Caco-2 (cell line): Measurements from ENCODE around the gene RP9. TPM values are rescaled to one million over a fixed set of nuclear protein-coding genes. Genes with fewer than 3 reads are reported as not detected.
A peak's percentile ranks its signal among the peaks of the same experiment; 100 is the strongest.

Experiments
- BruUV-seq: library from RNA; stranded (reverse); fragments of 400-500 nt; replicated peaks from 2 replicates; lab custom pipeline; 2021; lab: Mats Ljungman, UMichigan
- CTCF ChIA-PET: fragments of 300-600 bp; sonication (Branson Sonifier 250); formaldehyde crosslinking; loops from one replicate; lab custom pipeline; 2022; ENCODE audit warnings: antibody characterized with exemption; lab: Charles Lee
- POLR2A ChIA-PET: fragments of 300-600 bp; sonication (Branson Sonifier 250); formaldehyde crosslinking; loops from one replicate; lab custom pipeline; 2022; ENCODE audit warnings: antibody characterized with exemption; lab: Charles Lee
- DNase-seq, 2 experiments: peaks; one replicate each; pipeline versions ENCODE4 v3.0.0 to v3.0.0-alpha.2; 2020 to 2022
- H3K27me3 ChIP-seq: replicated peaks from 2 replicates; pipeline ENCODE4 v1.6.0; 2011; ENCODE audit warnings: low read length; ENCODE audit not compliant: control insufficient read depth, insufficient read depth
- H3K36me3 ChIP-seq: 2 replicates; pipeline ENCODE4 v1.5.1; 2011; ENCODE audit warnings: low read length; ENCODE audit not compliant: control insufficient read depth, insufficient read depth
- H3K4me1 ChIP-seq: fragments of 250-450 bp; sonication (Bioruptor Pico); 2 replicates; pipeline ENCODE4 v1.5.1; 2020; ENCODE audit warnings: mild to moderate bottlenecking
- H3K4me3 ChIP-seq: 2 replicates; pipeline ENCODE4 v1.5.1; 2011; ENCODE audit warnings: low read depth, mild to moderate bottlenecking, control low read depth, low read length
- H3K9me3 ChIP-seq: fragments of 250-450 bp; sonication (Bioruptor Pico); 2 replicates; pipeline ENCODE4 v1.5.1; 2020; ENCODE audit warnings: mild to moderate bottlenecking, moderate library complexity
- H3K27ac Mint-ChIP-seq: one replicate; pipeline ENCODE4 v1.8.0; 2022; ENCODE audit warnings: mixed read lengths; ENCODE audit not compliant: unreplicated experiment
- H3K27me3 Mint-ChIP-seq: one replicate; pipeline ENCODE4 v1.8.0; 2022; ENCODE audit warnings: mixed read lengths; ENCODE audit not compliant: insufficient read depth, unreplicated experiment
- H3K36me3 Mint-ChIP-seq: one replicate; pipeline ENCODE4 v1.8.0; 2022; ENCODE audit warnings: mild to moderate bottlenecking, mixed read lengths; ENCODE audit not compliant: insufficient read depth, unreplicated experiment
- H3K4me1 Mint-ChIP-seq: one replicate; pipeline ENCODE4 v1.8.0; 2022; ENCODE audit warnings: low read depth, mixed read lengths; ENCODE audit not compliant: unreplicated experiment
- H3K4me3 Mint-ChIP-seq: one replicate; pipeline ENCODE4 v1.8.0; 2022; ENCODE audit warnings: mild to moderate bottlenecking, moderate library complexity, mixed read lengths; ENCODE audit not compliant: unreplicated experiment
- H3K9me3 Mint-ChIP-seq: one replicate; pipeline ENCODE4 v1.8.0; 2022; ENCODE audit warnings: mixed read lengths; ENCODE audit not compliant: unreplicated experiment
- CTCF ChIP-seq, 2 experiments: fragments of 200-600 bp in 1 of 2; IDR thresholded peaks; 1 replicate in 1 of 2; 2 replicates in 1 of 2; pipeline versions ENCODE4 v1.5.1 to v1.8.0; 2011 to 2022; ENCODE audit warnings: antibody characterized with exemption in 1 of 2, control low read depth in 1 of 2, inconsistent platforms in 1 of 2, low read depth in 1 of 2, low read length in 1 of 2, mild to moderate bottlenecking in 1 of 2, moderate library complexity in 1 of 2; ENCODE audit not compliant: insufficient read depth in 1 of 2, severe bottlenecking in 1 of 2, unreplicated experiment in 1 of 2
- intact Hi-C: fragments of 100-400 bp; cut with micrococcal nuclease; formaldehyde crosslinking; loops from one replicate; pipeline ENCODE4 v1.10.0; 2022; ENCODE audit not compliant: unreplicated experiment
- total RNA-seq: library from RNA; stranded (reverse); gene quantifications from 2 replicates; pipeline ENCODE4 v1.2.3, GENCODE V29; 2022

The RP9 gene
- total RNA-seq, 1 experiment from 2014 or later: 20.3 TPM

GRCh38 chr7:33070831-33071230 lies 38.4 kb downstream of the RP9 start:
- H3K4me1 Mint-ChIP-seq: no peaks in the 10 kb centered on the region
- intact Hi-C loops: no loop called here
- DNase-seq: no peak
- H3K36me3 Mint-ChIP-seq: no peaks in the 10 kb centered on the region
- Histone ChIP-seq H3K27me3 (no peaks in the 10 kb centered on the region), H3K9me3 (peaks cover 19% of the 10 kb centered on the region), H3K4me1 (no peaks in the 10 kb centered on the region), H3K4me3 (no peak overlapping the region), H3K36me3 (no peaks in the 10 kb centered on the region)
- CTCF ChIA-PET: no interaction called here
- H3K9me3 Mint-ChIP-seq: peaks cover 39% of the 10 kb centered on the region
- H3K27me3 Mint-ChIP-seq: peaks cover 3% of the 10 kb centered on the region
- H3K4me3 Mint-ChIP-seq: no peak overlapping the region
- H3K27ac Mint-ChIP-seq: no peak overlapping the region
- BruUV-seq: no TSS peak
- no peak for TF ChIP-seq CTCF (IDR thresholded peaks at IDR 0.05; ENCODE audit: insufficient read depth in 1 of 2, low read depth in 1 of 2, low read length in 1 of 2, severe bottlenecking in 1 of 2, unreplicated experiment in 1 of 2)
- POLR2A ChIA-PET: no interaction called here

- DNase-seq: peak in 1 of 2 experiments; percentile 8
- H3K27ac Mint-ChIP-seq: no peak overlapping the region
- H3K36me3 ChIP-seq: no peaks in the 10 kb centered on the region
- intact Hi-C loops: no loop called here
- H3K4me1 ChIP-seq: no peaks in the 10 kb centered on the region
- H3K9me3 Mint-ChIP-seq: peaks cover 44% of the 10 kb centered on the region
- POLR2A ChIA-PET: no interaction called here
- no peaks in the 10 kb centered on the region for H3K36me3 Mint-ChIP-seq
- no TSS peak for BruUV-seq
- H3K4me3 Mint-ChIP-seq: no peak overlapping the region
- CTCF ChIA-PET: no interaction called here
- no peak overlapping the region for H3K4me3 ChIP-seq
- H3K4me1 Mint-ChIP-seq: no peaks in the 10 kb centered on the region
- peaks cover 19% of the 10 kb centered on the region for H3K9me3 ChIP-seq
- H3K27me3 Mint-ChIP-seq: peaks cover 3% of the 10 kb centered on the region
- H3K27me3 ChIP-seq: no peaks in the 10 kb centered on the region
- no peak for TF ChIP-seq CTCF (IDR thresholded peaks at IDR 0.05; ENCODE audit: insufficient read depth in 1 of 2, low read depth in 1 of 2, low read length in 1 of 2, severe bottlenecking in 1 of 2, unreplicated experiment in 1 of 2)
Measured at GRCh38 chr7:33070277-33070676, 38.9 kb downstream of the RP9 start.

DNA sequence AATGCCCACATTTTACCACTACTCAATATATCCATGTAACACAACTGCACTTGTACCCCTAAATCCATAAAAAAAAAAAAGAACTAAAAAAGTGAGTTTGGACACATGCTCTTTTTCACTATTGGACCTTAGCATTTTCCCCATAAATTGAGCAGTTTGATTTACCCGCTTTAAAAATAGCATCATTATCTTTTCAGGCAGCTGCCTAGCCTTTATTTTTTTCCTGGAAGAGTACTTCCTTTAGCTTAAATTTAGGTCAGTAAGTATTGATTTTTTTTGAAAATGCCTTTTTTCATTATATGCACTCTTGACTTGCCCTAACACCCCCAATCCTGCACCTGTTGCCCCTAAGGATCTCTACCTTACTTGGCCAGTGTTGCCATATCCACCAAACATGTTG lies 41.3 kb downstream of the RP9 start:
- peaks cover 46% of the 10 kb centered on the region for H3K9me3 Mint-ChIP-seq
- intact Hi-C loops: no loop called here
- DNase-seq: no peak
- no peaks in the 10 kb centered on the region for H3K36me3 ChIP-seq
- H3K27ac Mint-ChIP-seq: no peak overlapping the region
- no peaks in the 10 kb centered on the region for H3K4me1 ChIP-seq
- H3K4me3 ChIP-seq: no peak overlapping the region
- POLR2A ChIA-PET: no interaction called here
- BruUV-seq: no TSS peak
- H3K4me1 Mint-ChIP-seq: no peaks in the 10 kb centered on the region
- peaks cover 19% of the 10 kb centered on the region for H3K9me3 ChIP-seq
- no peaks in the 10 kb centered on the region for H3K27me3 ChIP-seq
- TF ChIP-seq CTCF (IDR thresholded peaks at IDR 0.05; ENCODE audit: insufficient read depth in 1 of 2, low read depth in 1 of 2, low read length in 1 of 2, severe bottlenecking in 1 of 2, unreplicated experiment in 1 of 2): no peak
- peaks cover 3% of the 10 kb centered on the region for H3K27me3 Mint-ChIP-seq
- peaks cover 4% of the 10 kb centered on the region for H3K36me3 Mint-ChIP-seq
- H3K4me3 Mint-ChIP-seq: no peak overlapping the region
- CTCF ChIA-PET: no interaction called here
